Measurements from ENCODE around the gene TTLL13. TPM values are rescaled to one million over a fixed set of nuclear protein-coding genes. Genes with fewer than 3 reads are reported as not detected.

Gene TTLL13
- total and polyA plus RNA-seq, 2 of the 4 experiments (the other 2 are of a cell fraction): 0.10 TPM; not detected in 1

DNA sequence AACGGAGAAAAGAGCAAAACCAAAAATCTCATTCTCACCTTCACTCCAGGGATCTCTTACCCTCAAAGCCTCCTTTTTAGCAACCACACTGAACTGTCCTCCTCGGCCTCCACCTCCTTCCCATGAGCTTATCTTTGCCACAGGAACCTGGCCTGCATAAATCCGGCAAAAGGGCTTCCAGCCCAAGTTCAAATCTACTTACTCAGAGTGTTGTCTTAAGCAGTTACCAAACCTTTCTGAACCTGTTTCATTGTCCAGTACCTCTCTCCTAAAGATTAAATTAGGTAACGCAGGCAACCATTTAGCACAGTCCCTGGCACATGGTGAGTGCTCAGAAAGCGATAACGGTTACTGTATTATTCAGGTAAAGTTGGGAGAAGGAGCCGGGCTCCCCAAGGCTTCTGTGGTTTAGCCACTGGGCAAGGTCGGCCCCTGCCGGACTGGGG lies 16.4 kb upstream of the TTLL13 start:
- 42% methylated on average over 2 of the region's 9 CpGs; no CpG with 5 or more reads in 1 of the 2 experiments for WGBS, 2 experiments (ENCODE audit: extremely low coverage in 2 of 2, insufficient read length in 1 of 2)
- peak overlapping the region; percentile 19; the same call in 1 of the 2 replicates for H3K4ac ChIP-seq (ENCODE audit: low read depth, low read length)
- intact Hi-C loops (cut with micrococcal nuclease): loop anchor here (5.0 kb wide), 1 partner anchor 341 kb away; the partner anchor contains the start of gene AP3S2
- 0 out of 2 replicates have a peak, but pooled peaks cover 7% of the 10 kb centered on the region for H4K20me1 ChIP-seq (ENCODE audit: insufficient read depth, low read length)
- ATAC-seq (ENCODE audit: low read depth) (no peak), DNase-seq (peak; percentile 17)
- H2BK120ac ChIP-seq (ENCODE audit: low read depth, low read length): no peak overlapping the region
- peak overlapping the region; percentile 77 for H3K27ac ChIP-seq (ENCODE audit: insufficient read depth, low read length)
- peak overlapping the region; percentile 86 for H2AK9ac ChIP-seq (replicated peaks; ENCODE audit: low read depth, low read length, poor library complexity)
- H2BK5ac ChIP-seq (ENCODE audit: low read depth, low read length, poor library complexity, severe bottlenecking): no peak overlapping the region
- peak overlapping the region; percentile 3; the same call in 1 of the 2 replicates for H2AK5ac ChIP-seq (ENCODE audit: low read depth, low read length)
- H3K23ac ChIP-seq (ENCODE audit: low read depth, low read length): peak overlapping the region; percentile 44
- no peaks in the 10 kb centered on the region for H3K27me3 ChIP-seq (ENCODE audit: control insufficient read depth, insufficient read depth, low read length)
- no peaks in the 10 kb centered on the region for H3K9me3 ChIP-seq (ENCODE audit: control insufficient read depth, insufficient read depth, low read length)
- no peak overlapping the region for H2BK15ac ChIP-seq (ENCODE audit: low read depth, low read length)
- H3K79me1 ChIP-seq (ENCODE audit: low read depth in 1 of 2, low read length in 2 of 2): peaks cover 19 to 45% of the 10 kb centered on the region in 2 experiments
- POLR2A ChIA-PET (ENCODE audit: unreplicated experiment): interaction anchor here (0.7 kb wide), 1 partner anchor 80 kb away, joined by 9 read pairs; no protein-coding TSS in a partner anchor
- peak overlapping the region; percentile 13; the same call in 1 of the 2 replicates for H3K56ac ChIP-seq (ENCODE audit: extremely low read depth, insufficient read depth, low read length)
- H3K9ac ChIP-seq (ENCODE audit: low read depth, low read length): peak overlapping the region; percentile 76
- TF ChIP-seq RFX5 (IDR thresholded peaks at IDR 0.05; ENCODE audit: low read depth, low read length) (no peak), RAD21 (IDR thresholded peaks at IDR 0.05; ENCODE audit: low read length) (peak; percentile 48), NFE2L2 (IDR thresholded peaks at IDR 0.05; ENCODE audit: low read depth, low read length) (no peak)
- TF ChIP-seq, protein P1, sequence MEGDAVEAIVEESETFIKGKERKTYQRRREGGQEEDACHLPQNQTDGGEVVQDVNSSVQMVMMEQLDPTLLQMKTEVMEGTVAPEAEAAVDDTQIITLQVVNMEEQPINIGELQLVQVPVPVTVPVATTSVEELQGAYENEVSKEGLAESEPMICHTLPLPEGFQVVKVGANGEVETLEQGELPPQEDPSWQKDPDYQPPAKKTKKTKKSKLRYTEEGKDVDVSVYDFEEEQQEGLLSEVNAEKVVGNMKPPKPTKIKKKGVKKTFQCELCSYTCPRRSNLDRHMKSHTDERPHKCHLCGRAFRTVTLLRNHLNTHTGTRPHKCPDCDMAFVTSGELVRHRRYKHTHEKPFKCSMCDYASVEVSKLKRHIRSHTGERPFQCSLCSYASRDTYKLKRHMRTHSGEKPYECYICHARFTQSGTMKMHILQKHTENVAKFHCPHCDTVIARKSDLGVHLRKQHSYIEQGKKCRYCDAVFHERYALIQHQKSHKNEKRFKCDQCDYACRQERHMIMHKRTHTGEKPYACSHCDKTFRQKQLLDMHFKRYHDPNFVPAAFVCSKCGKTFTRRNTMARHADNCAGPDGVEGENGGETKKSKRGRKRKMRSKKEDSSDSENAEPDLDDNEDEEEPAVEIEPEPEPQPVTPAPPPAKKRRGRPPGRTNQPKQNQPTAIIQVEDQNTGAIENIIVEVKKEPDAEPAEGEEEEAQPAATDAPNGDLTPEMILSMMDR (conservative IDR thresholded peaks at IDR 0.05; ENCODE audit: low read depth, low read length): peak; percentile 40
- H4K91ac ChIP-seq (ENCODE audit: insufficient read depth, low read depth, low read length): peak overlapping the region; percentile 4; the same call in 1 of the 2 replicates
- peak overlapping the region in 1 of 2 experiments; percentile 74; a peak in 2 of 4 replicates for H4K8ac ChIP-seq (ENCODE audit: low read depth in 2 of 2, low read length in 2 of 2)
- H2AFZ ChIP-seq (replicated peaks; ENCODE audit: low read length, poor library complexity): peak overlapping the region; percentile 94
- no peak overlapping the region for H3K18ac ChIP-seq (ENCODE audit: low read depth, low read length)
- peak overlapping the region; percentile 78 for H3K14ac ChIP-seq (replicated peaks; ENCODE audit: low read depth, low read length)
- CTCF ChIA-PET: interaction anchor here (1.0 to 2.4 kb wide), 2 partner anchors 11 to 83 kb away, joined by 3 to 11 read pairs; no protein-coding TSS in a partner anchor
- no peak overlapping the region for H2BK20ac ChIP-seq (ENCODE audit: low read depth, low read length)
- H3K4me3 ChIP-seq (ENCODE audit: insufficient read depth, low read depth, low read length): peak overlapping the region; percentile 84
- H4K5ac ChIP-seq (ENCODE audit: low read depth, low read length): no peak overlapping the region
- peaks cover 18% of the 10 kb centered on the region for H3K9me1 ChIP-seq (ENCODE audit: insufficient read depth, low read length)
- peak overlapping the region; percentile 97 for H3K4me2 ChIP-seq (ENCODE audit: low read depth, low read length)
- dilution Hi-C loops (cut with HindIII; ENCODE audit: low sequenced_read_pairs, unreplicated experiment): no loop called here
- in situ Hi-C loops (cut with MboI; ENCODE audit: low sequenced_read_pairs): no loop called here
- BruUV-seq (replicated peaks): no TSS peak
- peaks cover 35% of the 10 kb centered on the region for H3K36me3 ChIP-seq (ENCODE audit: control insufficient read depth, insufficient read depth, low read length)
- H3K4me1 ChIP-seq (ENCODE audit: control insufficient read depth, insufficient read depth, low read length): peaks cover 4% of the 10 kb centered on the region

All from IMR-90 (cell line).